ENCODE results near the gene STK17B.
"Not testable (repeated sequence)": the region's sequence is repeated elsewhere in the genome, so short reads cannot be mapped to it uniquely, and the experiment has no call there.

The STK17B gene

DNA sequence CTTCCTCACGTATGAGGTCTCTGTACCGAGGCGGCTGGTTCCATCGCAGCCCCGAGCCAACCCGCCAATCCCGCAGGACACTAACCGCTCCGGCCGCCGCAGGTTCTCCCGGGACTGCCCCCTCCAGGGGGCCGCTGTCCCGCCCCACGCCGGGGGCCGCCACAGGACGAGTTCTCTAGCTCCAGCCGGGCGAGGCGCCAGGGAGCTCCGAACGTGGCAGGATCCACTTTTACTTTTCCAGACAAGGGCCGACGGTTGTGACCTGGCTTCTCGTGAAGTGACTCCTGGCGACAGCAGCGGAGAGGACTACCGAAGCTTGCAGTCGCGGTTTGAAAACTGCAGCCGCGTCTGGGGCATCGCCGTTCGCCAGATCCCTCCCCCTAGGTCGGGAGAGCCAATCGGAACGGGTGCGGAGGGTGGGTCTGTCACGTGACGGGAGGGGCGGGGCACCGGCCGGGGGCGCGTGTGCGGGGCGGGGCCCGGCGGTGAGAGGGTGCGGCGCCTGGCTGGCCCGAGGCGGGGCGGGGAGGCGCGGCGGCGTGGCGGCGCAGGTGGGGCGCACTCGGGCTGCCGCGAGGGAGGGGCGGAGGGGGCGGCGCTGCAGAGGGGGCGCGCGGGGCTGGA, at the start of gene STK17B:
Gene STK17B, minus strand, starts transcription at position 331 of the 624 bp plus-strand sequence. CDS start 8,195 bp downstream, outside the sequence.
- peak; percentile 98 for DNase-seq (ENCODE audit: low spot score)

DNA sequence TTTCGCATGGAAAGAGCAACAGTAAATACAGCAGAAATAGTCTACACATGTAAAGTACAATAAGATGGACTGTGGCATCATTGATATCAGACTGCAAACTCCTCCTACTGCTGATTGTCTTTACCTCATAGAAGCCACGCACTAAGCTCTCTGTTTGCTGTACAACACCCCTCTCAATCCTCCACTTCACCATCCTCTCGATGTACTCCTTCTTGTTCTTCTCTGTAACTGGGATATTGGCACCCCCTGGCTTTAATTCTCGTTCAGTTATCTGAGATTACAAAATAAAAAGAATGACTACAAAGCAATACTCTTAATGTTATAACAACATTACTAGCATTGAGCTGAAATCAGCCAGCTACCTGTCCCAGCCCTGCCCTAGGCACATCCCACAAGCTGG, 49.3 kb upstream of the STK17B start:
- peak; percentile 50 for DNase-seq (ENCODE audit: low spot score)

GRCh38 chr2:196219671-196220070, 48.3 kb upstream of the STK17B start:
- DNase-seq (ENCODE audit: low spot score) = no peak

GRCh38 chr2:196218106-196218505, 46.7 kb upstream of the STK17B start:
- no peak for DNase-seq (ENCODE audit: low spot score)

DNA sequence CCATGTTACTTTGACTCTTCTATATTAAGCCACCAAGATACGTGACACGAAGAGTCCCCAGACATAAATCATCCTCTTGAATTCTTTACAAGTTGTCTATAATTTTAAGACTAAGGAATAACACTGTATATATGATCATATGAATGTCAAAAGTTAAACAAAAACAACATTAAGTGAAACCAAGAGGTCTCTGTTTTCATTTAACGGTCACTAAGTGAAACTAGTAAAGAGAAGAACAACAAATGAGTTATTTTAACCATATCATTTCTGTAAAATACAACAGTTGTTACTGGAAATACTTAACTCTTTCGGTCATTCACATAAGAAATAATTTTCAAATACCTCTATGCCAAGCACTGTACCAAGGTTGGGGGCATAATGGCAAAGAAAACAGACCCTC, 45.7 kb upstream of the STK17B start:
- no peak for DNase-seq (ENCODE audit: low spot score)

- DNase-seq (ENCODE audit: low spot score) = no peak
Measured at GRCh38 chr2:196215376-196215775, 44.0 kb upstream of the STK17B start.

- DNase-seq (ENCODE audit: low spot score) = no peak
Measured at GRCh38 chr2:196214156-196214555, 42.8 kb upstream of the STK17B start.

- peak; percentile 32 for DNase-seq (ENCODE audit: low spot score)
Measured at GRCh38 chr2:196213252-196213980, 42.0 kb upstream of the STK17B start.

- DNase-seq (ENCODE audit: low spot score) = no peak
Measured at GRCh38 chr2:196208915-196209314, 37.5 kb upstream of the STK17B start.

- no peak for DNase-seq (ENCODE audit: low spot score)
Measured at GRCh38 chr2:196206804-196207203, 35.4 kb upstream of the STK17B start.

DNA sequence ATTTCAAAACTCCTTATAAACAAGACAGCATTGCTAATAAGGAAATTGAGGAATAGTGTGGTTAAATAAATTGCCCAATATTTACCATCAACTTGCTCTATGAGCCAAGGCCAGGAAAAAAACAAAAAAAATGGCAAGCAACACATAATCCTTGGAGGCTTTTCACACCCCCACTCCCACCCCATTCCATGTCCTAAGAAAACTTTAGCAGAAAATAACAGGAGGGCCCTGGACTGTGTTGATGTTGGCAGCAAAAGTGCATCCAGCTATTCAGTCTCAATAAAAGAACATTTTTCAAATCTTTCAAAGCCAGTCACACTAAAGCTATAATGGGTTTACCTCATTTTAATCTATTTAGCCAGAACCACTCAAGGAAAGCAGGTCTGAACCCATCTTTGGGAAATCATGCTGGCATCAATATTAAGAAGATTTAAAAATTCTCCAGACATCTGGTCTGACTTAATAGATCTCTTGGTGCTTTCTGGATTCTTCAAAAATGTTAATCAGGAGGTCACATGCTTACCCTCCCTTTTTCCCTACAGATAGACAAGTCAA, 34.6 kb upstream of the STK17B start:
- DNase-seq (ENCODE audit: low spot score) = no peak

DNA sequence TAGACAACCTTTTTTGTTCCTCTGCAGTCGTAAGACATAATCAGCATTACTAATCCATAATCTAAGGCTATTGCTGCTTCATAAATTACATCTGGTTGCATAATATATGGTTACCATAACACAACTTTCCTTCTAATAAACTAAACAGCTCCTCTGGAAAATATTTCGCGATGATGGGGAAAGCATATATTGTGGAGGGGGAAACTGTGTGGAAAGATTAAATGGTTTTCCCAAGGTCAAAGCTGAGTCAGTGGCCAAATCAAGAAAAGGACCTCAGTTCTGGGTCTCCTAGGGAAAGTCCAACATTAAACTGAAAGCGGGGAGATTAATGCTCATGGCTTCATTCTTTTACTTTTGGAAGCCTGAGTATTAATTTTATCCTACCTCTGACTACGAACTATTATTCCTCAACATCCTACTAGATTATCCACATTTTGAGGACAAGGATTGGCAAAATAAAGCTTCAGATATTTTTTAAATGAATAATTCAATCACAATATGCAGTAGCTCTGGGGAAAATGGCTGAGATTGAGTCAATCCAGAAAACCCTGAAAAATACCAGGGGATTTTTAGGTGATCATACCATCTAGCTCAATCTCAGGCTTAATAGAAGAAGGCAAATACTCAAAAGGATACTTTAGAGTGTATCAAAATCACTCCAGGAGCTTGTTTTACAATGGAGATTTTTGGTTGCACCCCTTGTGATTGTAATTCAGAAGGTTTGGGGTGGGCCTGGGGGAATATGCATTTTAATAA, 33.8 kb upstream of the STK17B start:
- DNase-seq (ENCODE audit: low spot score) = no peak

DNA sequence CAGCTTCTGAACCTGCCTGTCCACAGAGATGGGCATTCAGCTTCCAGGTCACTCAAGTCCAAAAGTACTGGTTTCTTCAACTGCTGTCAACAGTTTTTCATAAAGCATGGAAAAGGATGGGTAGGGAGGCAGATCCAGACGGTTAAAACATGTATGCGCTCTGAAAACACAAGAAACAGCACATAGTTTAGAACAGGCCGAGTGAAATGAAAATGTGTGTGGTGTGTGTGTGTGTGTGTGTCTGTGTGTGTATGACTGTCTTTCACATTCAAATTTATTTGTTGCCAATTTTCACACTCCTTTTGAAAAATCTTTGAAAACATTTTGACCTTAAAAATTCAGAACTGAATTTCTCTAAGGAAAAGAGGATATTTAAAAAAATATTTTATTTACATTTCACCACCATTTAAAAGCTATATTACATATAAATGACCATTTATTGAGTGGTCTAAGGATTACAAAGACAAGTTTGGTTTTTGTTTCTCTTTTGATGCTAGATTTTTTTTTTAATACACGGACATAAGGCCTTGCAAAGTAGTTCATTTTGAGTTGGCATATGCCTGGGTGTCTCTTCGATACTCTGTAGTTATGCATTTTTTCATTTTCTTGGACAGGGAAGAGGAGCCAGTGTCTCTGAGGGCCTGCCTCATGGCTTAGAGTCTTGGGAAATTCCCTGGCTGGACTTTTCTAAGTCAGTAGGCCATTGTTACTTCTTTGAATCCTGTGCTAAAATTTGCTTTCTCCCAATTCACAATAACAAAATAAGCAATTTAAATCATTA, 30.0 kb upstream of the STK17B start:
- no peak for DNase-seq (ENCODE audit: low spot score)

- DNase-seq (ENCODE audit: low spot score) = peak; percentile 52
Measured at GRCh38 chr2:196200557-196200956, 29.2 kb upstream of the STK17B start.

DNA sequence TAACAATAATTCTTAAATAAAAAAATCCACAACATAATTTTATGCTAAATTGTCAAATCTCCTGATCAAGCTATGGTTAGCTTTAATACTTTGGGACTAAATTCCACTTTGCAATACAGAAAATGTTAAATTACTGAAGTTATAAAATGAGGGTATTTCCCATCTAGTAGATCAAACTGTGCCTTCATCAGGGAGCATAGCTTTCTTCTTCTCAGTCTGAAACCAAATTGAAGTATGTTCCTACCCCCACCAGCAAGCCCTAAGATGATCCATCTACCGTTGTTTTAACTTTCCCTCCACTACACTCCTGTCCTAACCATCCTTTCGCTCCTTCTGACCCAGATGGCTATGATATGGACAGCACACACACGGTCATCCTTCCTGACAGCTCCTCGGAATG, 24.4 kb upstream of the STK17B start:
- DNase-seq (ENCODE audit: low spot score) = no peak

DNA sequence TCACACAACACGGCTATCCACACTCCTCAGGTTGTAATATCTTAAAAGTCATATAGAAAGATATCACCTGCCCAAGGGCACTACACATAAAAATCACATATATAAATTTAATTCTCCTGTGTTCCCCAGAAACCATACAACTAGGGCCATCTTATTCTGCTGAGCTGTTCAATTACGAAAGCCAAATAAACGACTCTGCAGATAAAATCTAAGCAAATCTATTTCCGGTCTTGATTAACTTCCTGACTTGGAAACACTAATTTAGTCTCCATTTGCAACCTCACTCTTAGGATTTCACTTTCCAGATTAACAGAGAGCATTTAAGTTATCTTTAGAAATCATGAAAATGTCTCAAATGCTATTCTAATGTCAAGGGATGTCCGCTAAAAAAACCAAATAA, 23.9 kb upstream of the STK17B start:
- DNase-seq (ENCODE audit: low spot score) = no peak

DNA sequence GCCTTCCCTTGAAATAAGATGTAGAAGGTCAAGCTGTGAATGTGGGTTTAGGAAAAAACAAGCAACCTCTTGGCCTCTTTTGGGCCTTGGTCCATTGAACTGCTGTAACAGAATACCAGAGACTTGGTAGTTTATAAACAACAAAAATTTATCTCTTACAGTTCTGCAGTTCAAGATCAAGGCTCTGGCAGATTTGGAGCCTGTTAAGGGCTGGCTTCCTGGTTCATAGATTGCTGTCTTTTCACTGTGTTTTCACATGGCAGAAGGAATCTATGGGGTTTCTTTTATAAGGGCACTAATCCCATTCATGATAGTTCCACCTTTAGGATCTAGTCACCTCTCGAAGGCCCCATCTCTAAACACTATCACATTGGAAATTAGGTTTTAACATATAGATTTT, 20.2 kb upstream of the STK17B start:
- DNase-seq (ENCODE audit: low spot score) = no peak

DNA sequence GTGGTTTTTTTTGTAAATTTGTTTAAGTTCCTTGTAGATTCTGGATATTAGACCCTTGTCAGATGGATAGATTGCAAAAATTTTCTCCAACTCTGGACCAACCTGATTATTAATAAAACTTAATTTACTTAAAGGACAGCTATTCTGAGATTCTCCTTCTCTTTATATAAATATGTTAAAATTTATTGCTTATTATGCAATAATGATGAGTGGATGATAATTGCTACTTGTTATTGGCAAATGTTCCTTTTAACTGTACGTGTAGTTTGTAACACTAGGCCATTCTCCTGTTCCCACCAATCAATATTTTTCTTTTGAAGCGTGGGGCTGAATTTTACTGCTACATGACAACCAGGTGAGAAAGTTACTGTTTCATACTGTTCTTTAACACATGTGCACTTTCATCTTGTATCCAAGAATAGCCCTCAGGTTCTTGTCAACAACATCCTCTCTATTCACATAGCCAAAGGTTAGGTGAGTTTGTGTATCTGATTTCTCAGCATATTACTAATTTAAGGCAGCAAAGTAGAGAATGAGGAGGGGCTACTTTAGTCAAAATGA, 16.6 kb upstream of the STK17B start:
- no peak for DNase-seq (ENCODE audit: low spot score)

DNA sequence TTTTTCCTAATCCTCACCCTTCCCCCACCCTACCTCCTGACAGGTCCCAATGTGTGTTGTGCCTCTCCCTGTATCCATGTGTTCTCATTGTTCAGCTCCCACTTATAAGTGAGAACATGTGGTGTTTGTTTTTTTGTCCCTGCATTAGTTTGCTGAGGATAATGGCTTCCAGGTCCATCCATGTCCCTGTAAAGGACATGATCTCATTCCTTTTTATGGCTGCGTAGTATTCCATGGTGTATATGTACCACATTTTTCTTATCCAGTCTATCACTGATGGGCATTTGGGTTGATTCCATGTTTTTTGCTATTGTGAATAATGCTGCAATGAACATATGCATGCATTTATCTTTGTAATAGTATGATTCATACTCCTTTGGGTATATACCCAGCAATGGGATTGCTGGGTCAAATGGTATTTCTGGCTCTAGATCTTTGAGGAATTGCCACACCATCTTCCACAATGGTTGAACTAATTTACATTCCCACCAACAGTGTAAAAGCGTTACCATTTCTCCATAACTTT, 15.9 kb upstream of the STK17B start:
- DNase-seq (ENCODE audit: low spot score) = not testable (repeated sequence)

DNA sequence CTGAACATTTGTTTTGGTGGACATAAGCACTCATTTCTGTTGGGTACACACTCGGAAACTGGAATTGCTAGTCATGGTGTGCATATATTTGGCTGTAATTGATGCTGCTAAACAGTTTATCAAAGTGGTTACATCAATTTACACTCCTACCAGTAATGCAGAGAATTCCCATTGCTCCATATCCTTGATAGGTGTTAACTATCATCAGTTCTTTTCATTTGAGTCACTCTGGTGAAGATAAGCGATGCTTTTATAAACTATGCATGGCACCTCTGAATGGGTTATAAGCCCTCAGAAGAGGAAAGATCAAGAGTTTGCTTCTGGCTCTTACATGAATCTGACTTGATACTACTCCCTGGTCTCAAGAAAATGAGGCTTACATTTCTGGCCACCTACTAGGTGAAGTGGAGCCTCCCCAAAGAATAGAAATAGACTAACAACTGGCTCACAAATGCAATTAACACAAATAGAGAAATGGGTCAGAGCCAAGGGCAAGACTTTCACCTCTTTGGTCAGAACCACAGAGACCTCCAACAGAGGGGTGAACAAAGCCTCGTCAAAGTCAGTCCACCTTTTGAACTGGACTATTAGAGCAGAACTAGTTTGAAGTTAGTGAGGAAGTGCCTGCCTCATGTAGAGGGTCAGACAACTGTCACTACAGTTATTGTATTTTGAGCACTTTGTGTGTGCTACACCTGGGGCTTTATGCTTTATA, 15.0 kb upstream of the STK17B start:
- DNase-seq (ENCODE audit: low spot score) = no peak

GRCh38 chr2:196184921-196185320, 13.5 kb upstream of the STK17B start:
- no peak for DNase-seq (ENCODE audit: low spot score)

Data from CD4-positive, alpha-beta T cell treated with Interleukin-15 for 4 hours (primary cell).